OCI-LY7 (cell line): ENCODE data around the gene MCTP2.

Experiments used
- EZH2phosphoT487 ChIP-seq: fragments of 200-600 bp; sonication (generic); IDR thresholded peaks from 2 replicates; pipeline ENCODE4 v1.6.1; 2018; ENCODE audit warnings: low read depth, borderline replicate concordance, mild to moderate bottlenecking, mixed run types, antibody characterized with exemption, low read length, moderate library complexity, mixed read lengths
- TF ChIP-seq, protein P1 (sequence below): fragments of 200-600 bp; sonication (generic); conservative IDR thresholded peaks from 2 replicates; pipeline ENCODE4 v1.5.1; 2014; ENCODE audit warnings: mild to moderate bottlenecking, antibody characterized with exemption, low read length, moderate library complexity, mixed read lengths

DNA sequence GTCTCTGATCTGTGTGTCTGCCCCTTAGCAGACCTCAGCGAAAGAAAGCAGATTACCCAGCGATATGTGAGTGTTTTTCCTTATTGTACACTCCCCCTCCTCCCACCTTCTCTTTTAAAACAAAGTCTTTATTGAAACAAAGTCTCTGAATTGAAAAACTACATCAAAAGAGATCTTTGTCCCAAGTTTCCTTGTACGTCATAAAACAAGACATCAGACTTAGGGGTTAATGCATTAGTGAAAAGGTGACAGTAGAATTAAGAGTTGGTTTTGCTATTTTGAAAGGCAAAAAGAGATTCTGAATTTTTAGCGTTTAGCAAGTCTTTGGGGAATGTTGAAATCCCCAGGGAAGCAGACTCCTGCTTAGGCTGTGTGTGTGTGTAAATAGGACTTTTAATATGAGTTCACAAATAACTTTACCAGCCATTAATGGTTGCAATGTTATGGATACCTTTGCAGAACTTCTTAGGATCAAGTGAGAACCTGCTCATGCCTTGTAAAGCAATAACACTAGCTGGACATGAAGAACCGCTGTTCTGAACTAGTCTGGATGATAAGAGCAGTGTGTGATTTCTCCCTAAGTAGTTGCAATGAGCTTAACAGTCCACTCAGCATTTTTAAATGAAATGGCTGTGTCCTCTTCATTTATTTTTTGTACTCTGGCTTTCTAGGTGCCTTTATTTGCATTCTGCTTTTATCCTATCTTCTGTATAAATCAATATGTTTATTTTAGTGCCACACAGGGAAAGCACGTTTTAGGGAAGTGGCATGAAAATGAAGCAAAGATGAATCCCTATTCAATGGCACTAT, 136.6 kb downstream of the MCTP2 start:
- TF ChIP-seq, protein P1, sequence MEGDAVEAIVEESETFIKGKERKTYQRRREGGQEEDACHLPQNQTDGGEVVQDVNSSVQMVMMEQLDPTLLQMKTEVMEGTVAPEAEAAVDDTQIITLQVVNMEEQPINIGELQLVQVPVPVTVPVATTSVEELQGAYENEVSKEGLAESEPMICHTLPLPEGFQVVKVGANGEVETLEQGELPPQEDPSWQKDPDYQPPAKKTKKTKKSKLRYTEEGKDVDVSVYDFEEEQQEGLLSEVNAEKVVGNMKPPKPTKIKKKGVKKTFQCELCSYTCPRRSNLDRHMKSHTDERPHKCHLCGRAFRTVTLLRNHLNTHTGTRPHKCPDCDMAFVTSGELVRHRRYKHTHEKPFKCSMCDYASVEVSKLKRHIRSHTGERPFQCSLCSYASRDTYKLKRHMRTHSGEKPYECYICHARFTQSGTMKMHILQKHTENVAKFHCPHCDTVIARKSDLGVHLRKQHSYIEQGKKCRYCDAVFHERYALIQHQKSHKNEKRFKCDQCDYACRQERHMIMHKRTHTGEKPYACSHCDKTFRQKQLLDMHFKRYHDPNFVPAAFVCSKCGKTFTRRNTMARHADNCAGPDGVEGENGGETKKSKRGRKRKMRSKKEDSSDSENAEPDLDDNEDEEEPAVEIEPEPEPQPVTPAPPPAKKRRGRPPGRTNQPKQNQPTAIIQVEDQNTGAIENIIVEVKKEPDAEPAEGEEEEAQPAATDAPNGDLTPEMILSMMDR, result no peak
- TF ChIP-seq EZH2phosphoT487, result no peak
